Measurements from ENCODE around the gene RFFL. TPM values are rescaled to one million over a fixed set of nuclear protein-coding genes. Genes with fewer than 3 reads are reported as not detected.
"Not testable (repeated sequence)": the region's sequence is repeated elsewhere in the genome, so short reads cannot be mapped to it uniquely, and the experiment has no call there.

Gene RFFL
- polyA plus RNA-seq = 1 to 10 TPM; 5.5 to 9.9 (median 7.6) TPM

- 6 to 17% (median 12%) methylated on average over 6 of the region's 6 CpGs for WGBS, 3 donors
- peak within 1 kb of the TSS; percentile 93 for H3K27ac ChIP-seq (ENCODE audit: low read depth, low read length)
Measured at GRCh38 chr17:35063514-35064223, at the start of gene RFFL. Gene RFFL (minus strand): TSS chr17:35063707. CDS start chr17:35026553, 37,154 bp downstream.

GRCh38 chr17:35110791-35111190, 47.3 kb upstream of the RFFL start:
- 97 to 99% (median 99%) methylated on average over 17 of the region's 17 CpGs for WGBS, 3 donors
- not testable (repeated sequence) for H3K27ac ChIP-seq (ENCODE audit: low read depth, low read length)

DNA sequence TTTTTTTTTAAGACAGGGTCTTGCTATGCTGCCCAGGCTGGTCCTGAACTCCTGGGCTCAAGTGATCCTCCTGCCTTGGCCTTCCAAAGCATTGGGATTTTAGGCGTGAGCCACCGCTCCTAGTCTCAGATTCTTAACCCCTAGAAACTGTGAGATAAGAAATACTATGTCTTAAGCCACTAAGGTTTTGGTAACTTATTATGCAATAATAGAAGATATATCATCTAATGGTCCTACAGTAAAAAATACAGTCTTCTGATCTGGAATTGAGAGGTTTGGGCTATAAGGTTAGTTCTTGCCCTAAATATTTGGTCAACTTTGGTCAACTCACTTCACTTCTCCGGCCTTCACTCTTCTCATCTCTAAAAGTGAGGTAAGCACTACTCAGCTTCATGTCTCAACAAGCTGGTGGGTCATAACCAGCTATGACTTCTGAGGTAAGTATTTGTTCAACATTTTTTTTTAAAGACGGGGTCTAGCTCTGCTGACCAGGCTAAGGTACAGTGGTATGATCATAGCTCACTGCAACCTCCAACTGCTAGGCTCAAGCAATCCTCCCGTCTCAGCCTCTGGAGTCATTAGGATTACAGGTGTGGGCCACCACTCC, 41.4 kb upstream of the RFFL start:
- H3K27ac ChIP-seq (ENCODE audit: low read depth, low read length) = no peak overlapping the region
- WGBS, 3 donors = 96 to 97% (median 96%) methylated on average over 5 of the region's 5 CpGs

GRCh38 chr17:35103271-35103670, 39.8 kb upstream of the RFFL start:
- WGBS, 3 donors = 91 to 97% (median 95%) methylated on average over 5 of the region's 5 CpGs
- no peak overlapping the region for H3K27ac ChIP-seq (ENCODE audit: low read depth, low read length)

- 88 to 93% (median 91%) methylated on average over 2 of the region's 2 CpGs for WGBS, 3 donors
- H3K27ac ChIP-seq (ENCODE audit: low read depth, low read length) = no peak overlapping the region
Measured at GRCh38 chr17:35101725-35102124, 38.2 kb upstream of the RFFL start.

DNA sequence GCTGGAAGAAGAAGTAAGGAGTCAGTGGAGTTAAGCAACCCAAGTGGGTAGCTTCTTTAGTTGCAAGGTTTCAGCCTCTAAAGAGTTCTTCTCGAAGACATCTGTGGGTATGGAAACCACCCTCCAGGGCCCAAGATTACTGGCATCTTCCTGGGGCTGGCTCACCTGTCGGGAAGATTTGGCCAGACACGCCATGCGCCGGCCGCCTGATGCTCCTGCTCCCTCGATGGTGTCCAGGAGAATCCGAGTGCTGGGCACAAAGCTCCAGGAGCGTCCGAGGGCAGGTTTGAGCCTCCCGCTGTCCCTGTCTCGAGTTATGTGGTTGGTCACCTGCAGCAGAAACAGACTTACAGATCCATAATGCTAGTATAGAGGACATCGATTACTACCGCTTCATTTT, 37.5 kb upstream of the RFFL start:
- H3K27ac ChIP-seq (ENCODE audit: low read depth, low read length) = no peak overlapping the region
- WGBS, 3 donors = 87 to 94% (median 92%) methylated on average over 14 of the region's 14 CpGs

GRCh38 chr17:35099908-35100307, 36.4 kb upstream of the RFFL start:
- H3K27ac ChIP-seq (ENCODE audit: low read depth, low read length) = no peak overlapping the region
- WGBS, 3 donors = 62 to 90% (median 77%) methylated on average over 3 of the region's 3 CpGs

DNA sequence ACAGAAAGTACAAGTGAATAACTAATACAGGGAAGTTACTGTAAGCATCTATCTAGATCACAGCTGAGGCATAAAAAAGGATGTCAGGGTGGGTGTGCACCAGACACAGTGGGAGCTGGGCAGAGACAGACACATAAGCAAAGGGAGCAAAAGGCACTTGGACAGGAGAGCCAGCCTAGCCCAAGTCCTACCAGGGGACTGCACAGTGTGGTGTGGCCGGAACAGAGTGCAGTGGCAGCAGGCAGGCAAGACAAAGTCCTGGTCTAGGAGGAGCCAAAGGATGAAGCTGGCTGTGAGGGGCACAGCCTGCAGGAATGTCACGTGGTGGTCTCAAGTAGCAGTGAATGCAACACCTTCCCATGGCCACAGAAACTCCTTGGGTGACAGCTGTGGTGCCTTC, 34.3 kb upstream of the RFFL start:
- 84 to 97% (median 91%) methylated on average over 2 of the region's 2 CpGs for WGBS, 3 donors
- H3K27ac ChIP-seq (ENCODE audit: low read depth, low read length) = no peak overlapping the region

DNA sequence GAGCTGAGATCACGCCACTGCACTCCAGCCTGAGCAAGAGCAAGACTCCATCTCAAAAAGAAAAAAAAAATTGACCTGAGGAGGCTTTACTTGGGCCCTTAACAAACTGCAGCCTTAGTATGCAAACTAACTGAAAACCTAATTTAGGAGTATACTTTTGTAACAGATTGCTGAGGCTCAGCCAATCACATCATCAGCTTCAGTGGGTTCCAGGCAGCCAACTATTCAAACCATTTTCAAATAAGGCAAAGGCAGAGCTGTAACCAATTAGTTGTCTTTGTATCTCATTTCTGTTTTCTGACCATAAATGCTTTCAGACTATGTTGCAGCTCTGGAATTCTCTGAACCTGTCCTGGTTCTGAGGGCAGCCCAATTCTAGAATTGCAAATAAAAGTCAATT, 32.2 kb upstream of the RFFL start:
- WGBS, 3 donors = 88 to 100% (median 100%) methylated on average over 1 of the region's 1 CpG

GRCh38 chr17:35094902-35095301, 31.4 kb upstream of the RFFL start:
- no peak overlapping the region for H3K27ac ChIP-seq (ENCODE audit: low read depth, low read length)
- WGBS, 3 donors = 65 to 88% (median 79%) methylated on average over 2 of the region's 2 CpGs

More for the DNA sequence above, 32.2 kb upstream of the RFFL start:
- no peak overlapping the region for H3K27ac ChIP-seq (ENCODE audit: low read depth, low read length)

GRCh38 chr17:35090707-35091106, 27.2 kb upstream of the RFFL start:
- 87 to 90% (median 89%) methylated on average over 11 of the region's 11 CpGs for WGBS, 3 donors
- H3K27ac ChIP-seq (ENCODE audit: low read depth, low read length) = not testable (repeated sequence)

GRCh38 chr17:35089586-35090296, 26.2 kb upstream of the RFFL start:
- peak overlapping the region; percentile 64 for H3K27ac ChIP-seq (ENCODE audit: low read depth, low read length)
- 28 to 43% (median 32%) methylated on average over 22 of the region's 22 CpGs for WGBS, 3 donors

GRCh38 chr17:35088881-35089585, 25.5 kb upstream of the RFFL start:
- H3K27ac ChIP-seq (ENCODE audit: low read depth, low read length) = peak overlapping the region; percentile 64
- WGBS, 3 donors = 0 to 1% (median 1%) methylated on average over 25 to 80 of the region's 80 CpGs

- peak overlapping the region; percentile 19 for H3K27ac ChIP-seq (ENCODE audit: low read depth, low read length)
- WGBS, 3 donors = 0% methylated on average over 26 of the region's 26 CpGs
Measured at GRCh38 chr17:35088356-35088880, 24.9 kb upstream of the RFFL start.

DNA sequence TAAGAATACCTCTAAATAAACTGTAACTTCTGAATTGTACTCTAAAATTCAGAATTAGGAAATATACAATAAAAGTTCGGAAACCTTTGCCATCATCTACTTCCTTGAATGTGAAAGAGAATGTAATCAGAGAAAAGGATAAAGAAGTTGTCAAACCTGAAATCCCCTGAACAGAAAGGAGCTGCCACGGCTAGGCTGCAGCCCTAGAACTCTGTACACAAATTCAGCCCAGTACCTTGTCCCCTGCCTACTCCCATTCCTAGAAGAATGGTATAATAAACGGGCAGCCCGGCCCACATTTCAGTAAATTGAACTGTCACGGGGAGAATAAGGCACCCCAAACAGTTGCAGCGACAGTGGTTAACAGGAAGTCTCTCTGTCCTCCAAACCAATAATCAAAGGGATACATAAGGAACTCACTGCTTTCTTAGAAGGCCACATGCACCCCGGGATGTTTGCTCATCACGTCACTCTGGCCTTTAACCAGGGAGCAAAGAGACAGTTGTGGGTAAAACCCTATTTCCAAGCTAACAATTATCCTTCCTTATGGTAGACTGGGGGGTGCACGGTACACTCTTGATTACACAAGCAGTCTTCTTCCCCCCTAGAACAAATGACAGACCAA, 24.3 kb upstream of the RFFL start:
- no peak overlapping the region for H3K27ac ChIP-seq (ENCODE audit: low read depth, low read length)
- 13 to 27% (median 26%) methylated on average over 9 of the region's 9 CpGs for WGBS, 3 donors

DNA sequence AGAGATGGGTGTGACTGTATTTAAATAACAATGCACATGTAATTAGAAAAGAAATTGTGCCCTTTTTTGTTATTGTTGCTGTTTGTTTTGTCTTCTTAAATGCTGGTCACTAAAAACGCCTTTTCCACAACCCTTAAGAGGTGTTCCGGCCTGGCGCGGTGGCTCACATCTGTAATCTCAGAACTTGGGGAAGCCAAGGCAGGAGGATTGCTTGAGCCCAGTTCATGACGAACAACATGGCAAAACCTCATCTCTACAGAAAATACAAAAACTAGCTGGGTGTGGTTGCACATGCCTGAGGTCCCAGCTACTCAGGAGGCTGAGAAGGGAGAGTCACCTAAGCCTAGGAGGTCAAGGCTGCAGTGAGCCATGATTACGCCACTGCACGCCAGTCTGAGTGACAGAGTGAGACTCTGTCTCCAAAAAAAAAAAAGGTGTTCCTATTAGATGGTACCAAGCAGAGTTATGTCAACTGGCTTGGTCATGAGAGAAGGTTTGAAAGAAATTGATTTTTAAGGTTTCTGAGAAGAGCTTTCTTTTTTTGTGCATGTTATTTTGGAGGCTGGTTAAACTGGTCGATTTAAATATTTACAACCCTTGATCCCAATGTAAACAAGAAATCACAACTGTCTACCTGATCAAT, 23.5 kb upstream of the RFFL start:
- 63 to 89% (median 87%) methylated on average over 8 of the region's 8 CpGs for WGBS, 3 donors

DNA sequence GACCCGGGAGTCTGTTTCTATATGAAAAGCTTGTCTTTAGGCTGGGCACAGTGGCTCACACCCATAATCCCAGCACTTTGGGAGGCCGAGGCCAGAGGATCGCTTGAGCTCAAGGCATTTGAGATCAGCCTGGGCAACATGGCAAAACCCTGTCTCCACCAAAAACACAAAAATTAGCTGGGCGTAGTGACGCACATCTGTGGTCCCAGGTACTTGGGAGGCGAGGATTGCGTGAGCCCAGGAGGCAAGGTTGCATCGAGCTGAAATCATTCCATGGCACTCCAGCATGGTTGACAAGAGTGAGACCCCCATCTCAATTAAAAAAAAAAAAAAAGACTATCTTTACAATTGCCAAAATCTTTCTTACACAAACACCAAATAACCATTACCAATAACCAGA, 22.7 kb upstream of the RFFL start:
- H3K27ac ChIP-seq (ENCODE audit: low read depth, low read length) = no peak overlapping the region
- WGBS, 3 donors = 97 to 100% (median 97%) methylated on average over 8 of the region's 8 CpGs

More for the DNA sequence above, 23.5 kb upstream of the RFFL start:
- H3K27ac ChIP-seq (ENCODE audit: low read depth, low read length) = no peak overlapping the region

- no peak overlapping the region for H3K27ac ChIP-seq (ENCODE audit: low read depth, low read length)
- WGBS, 3 donors = 77 to 81% (median 80%) methylated on average over 2 of the region's 2 CpGs
Measured at GRCh38 chr17:35084987-35085386, 21.5 kb upstream of the RFFL start.

All from adipose tissue (tissue), 3 donors.